H1 (cell line): ENCODE measurements around the gene PRSS53. TPM values are rescaled to one million over a fixed set of nuclear protein-coding genes. Genes with fewer than 3 reads are reported as not detected.

Experiments used
- CHD1 ChIP-seq: IDR thresholded peaks from 2 replicates; pipeline ENCODE4 v1.6.1; 2012; ENCODE audit warnings: low read depth, low read length, improper control_type of control experiment
- CREB1 ChIP-seq: IDR thresholded peaks from 2 replicates; pipeline ENCODE4 v1.6.1; 2012; ENCODE audit warnings: inconsistent platforms
- polyA plus RNA-seq, 7 experiments: library from polyadenylated mRNA; depleted of rRNA in 3 of 7; stranded (reverse) in 5 of 7; unstranded in 2 of 7; fragments of >200 nt in 5 of 7; fragments of 200-250 nt in 2 of 7; gene quantifications; 1 replicate in 5 of 7; 2 replicates in 1 of 7; 4 replicates in 1 of 7; pipeline versions ENCODE4 v1.2.1 to v1.2.3, GENCODE V29; 2011 to 2013; ENCODE audit warnings: missing spikeins in 2 of 7, mixed read lengths in 2 of 7
- total RNA-seq: library from RNA; stranded (reverse); fragmentation: NEBNext Ultra II Directional; extraction: Animal tissue kit (Norgen Biotek cat#: 25700); gene quantifications from 2 replicates; pipeline ENCODE4 v1.2.1, GENCODE V29; 2021

The PRSS53 gene
- total and polyA plus RNA-seq, 2 of the 8 experiments (the other 6 are each of a cell fraction or from before 2014, with no cell fraction given) = 1.7 to 2.6 TPM

- TF ChIP-seq CREB1 = no peak
- TF ChIP-seq CHD1 = no peak
These were observed 45.4 kb upstream of the PRSS53 start (continued) for GRCh38 chr16:31134091-31134571.
